Heart right ventricle (tissue), 16 donors: ENCODE data around the gene C11orf58. TPM values are rescaled to one million over a fixed set of nuclear protein-coding genes. Genes with fewer than 3 reads are reported as not detected.

Experiments
- ATAC-seq, 8 donors: fragments of 200-7000 bp; cut with Tn5 transposase; one replicate each; pipeline ENCODE4 v1.9.1; 2020; ENCODE audit warnings: mild to moderate bottlenecking in 8 of 8, moderate library complexity in 8 of 8, moderate number of reproducible peaks in 1 of 8
- DNase-seq, 2 donors: peaks; one replicate each; pipeline ENCODE4 v3.0.0-alpha.2; 2020
- H3K27ac ChIP-seq, 10 donors: fragments of 200-600 bp; sonication (generic) in 2 of 10; one replicate each; pipeline versions ENCODE4 v1.5.0 to v1.8.0; 2020 to 2022; ENCODE audit warnings: mild to moderate bottlenecking in 3 of 10
- H3K27me3 ChIP-seq, 7 donors: fragments of 200-600 bp; one replicate each; pipeline ENCODE4 v1.8.0; 2021 to 2022; ENCODE audit warnings: mild to moderate bottlenecking in 2 of 7
- H3K36me3 ChIP-seq, 9 donors: fragments of 200-600 bp; sonication (generic) in 1 of 9; one replicate each; pipeline versions ENCODE4 v1.5.0 to v1.8.0; 2020 to 2022; ENCODE audit warnings: mild to moderate bottlenecking in 2 of 9
- H3K4me1 ChIP-seq, 9 donors: fragments of 200-600 bp; sonication (generic) in 1 of 9; one replicate each; pipeline versions ENCODE4 v1.5.0 to v1.8.0; 2020 to 2022; ENCODE audit warnings: mild to moderate bottlenecking in 4 of 9
- H3K4me3 ChIP-seq, 10 donors: fragments of 200-600 bp; sonication (generic) in 2 of 10; one replicate each; pipeline versions ENCODE4 v1.5.0 to v1.8.0; 2020 to 2022; ENCODE audit warnings: mild to moderate bottlenecking in 7 of 10, moderate library complexity in 2 of 10
- H3K9me3 ChIP-seq, 11 donors: fragments of 200-600 bp in 10 of 11; sonication (generic) in 2 of 11; one replicate each; pipeline versions ENCODE4 v1.5.0 to v1.8.0; 2013 to 2022; ENCODE audit warnings: mild to moderate bottlenecking in 2 of 11, control low read depth in 1 of 11, moderate library complexity in 1 of 11
- CTCF ChIP-seq, 9 donors: fragments of 200-600 bp; sonication (generic) in 2 of 9; IDR thresholded peaks; one replicate each; pipeline versions ENCODE4 v1.5.0 to v1.8.0; 2021 to 2022; ENCODE audit warnings: antibody characterized with exemption in 9 of 9, mild to moderate bottlenecking in 5 of 9, moderate library complexity in 1 of 9
- WGBS, 2 donors: extraction: QIAGEN DNeasy Blood & Tissue Kit; methylation state at CpG; one replicate each; pipeline ENCODE4 v1.1.7; 2013; ENCODE audit warnings: inconsistent platforms in 1 of 2; 5-methylcytosine and 5-hydroxymethylcytosine counted together
- intact Hi-C, 10 donors: fragments of 100-400 bp; cut with DNase I; formaldehyde crosslinking; loops; one replicate each; pipeline versions ENCODE4 v1.11.1 to v1.14.2; 2022
- polyA plus RNA-seq, 2 donors: library from polyadenylated mRNA; stranded (reverse); fragments of 200-250 nt; gene quantifications; one replicate each; pipeline ENCODE4 v1.2.3, GENCODE V29; 2013
- total RNA-seq, 10 donors: library from RNA; stranded (reverse); fragmentation: NEBNext Ultra II Directional in 3 of 10; extraction: Animal tissue kit (Norgen Biotek cat#: 25700) in 3 of 10; gene quantifications; one replicate each; pipeline versions ENCODE4 v1.2.1 to v1.2.4, GENCODE V29; 2021 to 2023
- donor health status: Arrhythmogenic right ventricular cardiomyopathy.
- donor health status: ischemic (EF 13 %, LVEDD 7.1; RV severe dilation, severe dysfunction).
- donor health status: healthy with polysubstance abuse.
- donor health status: DM: no; HTN: yes; CAD: no.
- donor health status: DM: no; HTN: no; CAD: no.
- donor health status: ischemic (EF 25% LVEDD 6.9; RV normal size, moderate dysfunction).
- donor health status: ischemic (EF 25% LVEDD 5.7; RV mildly dilated, moderate dysfunction).
- donor health status: healthy.
- donor health status: DM: yes; HTN: yes; CAD: no.
- donor health status: Ischemic cardiomyopathy.
- donor health status: ischemic (EF 35%, LVEDD 5.7; RV mildly dilated, moderate dysfunction).
- donor health status: nonischemic (EF 11% LVEDD 7.7; RV severe dilation, severe dysfunction).
- donor health status: DM: yes; HTN: yes; CAD: no.
- donor health status: PGD.
- donor health status: ischemic (EF 29% LVEDD 5.4; RV normal size, mild dysfunction).
- donor health status: nonischemic (EF 23%, LVEDD 6.1; RV moderate dilation, normal function).

The C11orf58 gene
- total and polyA plus RNA-seq, 12 donors: 70.2 to 141 (median 107) TPM

- DNase-seq (no peak), ATAC-seq (no peak)
- 90% methylated on average over 19 of the region's 19 CpGs for WGBS, 2 donors
- peaks cover 0 to 35% (median 24%) of the 10 kb centered on the region in 9 donors for H3K4me1 ChIP-seq
- peaks cover 0 to 12% (median 0%) of the 10 kb centered on the region in 9 donors for H3K36me3 ChIP-seq
- H3K27me3 ChIP-seq: no peaks in the 10 kb centered on the region
- no peak for TF ChIP-seq CTCF (IDR thresholded peaks at IDR 0.05)
- intact Hi-C loops: loop anchor here in 4 of 10 donors (10.0 kb wide), 3 partner anchors 104 to 284 kb away; no protein-coding TSS in a partner anchor
- no peak overlapping the region for H3K4me3 ChIP-seq
- H3K9me3 ChIP-seq: no peaks in the 10 kb centered on the region
- no peak overlapping the region for H3K27ac ChIP-seq
Measured at GRCh38 chr11:16780698-16781550, 42.5 kb downstream of the C11orf58 start.

GRCh38 chr11:16781936-16782919 lies 43.8 kb downstream of the C11orf58 start:
- Histone ChIP-seq H3K36me3 (peaks cover 0 to 12% (median 0%) of the 10 kb centered on the region in 9 donors), H3K4me3 (no peak overlapping the region), H3K9me3 (no peaks in the 10 kb centered on the region), H3K27ac (no peak overlapping the region), H3K4me1 (peaks cover 0 to 48% (median 34%) of the 10 kb centered on the region in 9 donors), H3K27me3 (no peaks in the 10 kb centered on the region)
- 81 to 83% methylated on average over 11 of the region's 11 CpGs for WGBS, 2 donors
- ATAC-seq (no peak), DNase-seq (no peak)
- intact Hi-C loops: loop anchor here in 4 of 10 donors (10.0 kb wide), 3 partner anchors 103 to 283 kb away; no protein-coding TSS in a partner anchor
- no peak for TF ChIP-seq CTCF (IDR thresholded peaks at IDR 0.05)

GRCh38 chr11:16783321-16783801 lies 44.9 kb downstream of the C11orf58 start:
- intact Hi-C loops: loop anchor here in 4 of 10 donors (10.0 kb wide), 3 partner anchors 101 to 281 kb away; no protein-coding TSS in a partner anchor
- ATAC-seq (no peak), DNase-seq (no peak)
- Histone ChIP-seq H3K27ac (no peak overlapping the region), H3K4me3 (no peak overlapping the region), H3K27me3 (no peaks in the 10 kb centered on the region), H3K4me1 (peaks cover 0 to 59% (median 44%) of the 10 kb centered on the region in 9 donors), H3K36me3 (peaks cover 0 to 7% (median 0%) of the 10 kb centered on the region in 9 donors), H3K9me3 (no peaks in the 10 kb centered on the region)
- WGBS, 2 donors: 94 to 96% methylated on average over 22 of the region's 22 CpGs
- TF ChIP-seq CTCF (IDR thresholded peaks at IDR 0.05): no peak

- Histone ChIP-seq H3K4me3 (no peak overlapping the region), H3K9me3 (no peaks in the 10 kb centered on the region), H3K36me3 (no peaks in the 10 kb centered on the region), H3K27me3 (no peaks in the 10 kb centered on the region), H3K27ac (peak overlapping the region in 5 of 10 donors; percentile 1 to 63 (median 21)), H3K4me1 (peaks cover 0 to 67% (median 50%) of the 10 kb centered on the region in 9 donors)
- WGBS, 2 donors: 65 to 78% methylated on average over 2 of the region's 2 CpGs
- no peak for TF ChIP-seq CTCF (IDR thresholded peaks at IDR 0.05)
- ATAC-seq (no peak), DNase-seq (no peak)
- intact Hi-C loops: loop anchor here in 5 of 10 donors (2.0 to 10.0 kb wide), 4 partner anchors 101 to 281 kb away; no protein-coding TSS in a partner anchor
Measured at GRCh38 chr11:16784097-16784496, 45.6 kb downstream of the C11orf58 start.
